Neural cell (in vitro differentiated cells): ENCODE data around the gene TIAM1. TPM values are rescaled to one million over a fixed set of nuclear protein-coding genes. Genes with fewer than 3 reads are reported as not detected.

Experiments
- H2AFZ ChIP-seq: fragments of 200-600, 300-800 bp; sonication (generic), shearing (Covaris generic); 2 replicates; pipeline ENCODE4 v1.6.0; 2014; ENCODE audit warnings: low read depth, mild to moderate bottlenecking, antibody characterized with exemption, low read length, moderate library complexity
- H3F3A ChIP-seq: fragments of 200-600 bp; shearing (Covaris generic); 2 replicates; pipeline ENCODE4 v1.6.1; 2016; ENCODE audit warnings: mild to moderate bottlenecking, moderate library complexity, mixed read lengths, antibody characterized with exemption, low read length; ENCODE audit not compliant: insufficient read depth, poor library complexity, severe bottlenecking
- H3K27ac ChIP-seq: fragments of 200-600, 300-800 bp; sonication (generic), shearing (Covaris generic); 2 replicates; pipeline ENCODE4 v1.5.1; 2014; ENCODE audit warnings: mild to moderate bottlenecking, low read length, moderate library complexity
- H3K27me3 ChIP-seq: fragments of 300-800, 200-600 bp; sonication (generic), shearing (Covaris generic); 2 replicates; pipeline ENCODE4 v1.6.0; 2014; ENCODE audit warnings: mild to moderate bottlenecking, low read depth, low read length, moderate library complexity; ENCODE audit not compliant: insufficient read depth
- H3K36me3 ChIP-seq: fragments of 300-800, 200-600 bp; sonication (generic), shearing (Covaris generic); 2 replicates; pipeline ENCODE4 v1.5.1; 2014; ENCODE audit warnings: mild to moderate bottlenecking, antibody characterized with exemption, low read length, moderate library complexity; ENCODE audit not compliant: insufficient read depth
- H3K4me2 ChIP-seq: fragments of 300-800, 200-600 bp; sonication (generic), shearing (Covaris generic); 2 replicates; pipeline ENCODE4 v1.6.0; 2014; ENCODE audit warnings: mild to moderate bottlenecking, low read length
- H3K4me3 ChIP-seq: fragments of 300-800, 200-600 bp; sonication (generic), shearing (Covaris generic); 2 replicates; pipeline ENCODE4 v1.5.1; 2014; ENCODE audit warnings: mild to moderate bottlenecking, low read length, moderate library complexity
- H3K79me2 ChIP-seq: fragments of 200-600 bp; shearing (Covaris generic); replicated peaks from 2 replicates; pipeline ENCODE4 v1.6.0; 2014; ENCODE audit warnings: mild to moderate bottlenecking, low read length, moderate library complexity; ENCODE audit not compliant: insufficient read depth
- H3K9ac ChIP-seq: fragments of 300-800, 200-600 bp; sonication (generic), shearing (Covaris generic); 2 replicates; pipeline ENCODE4 v1.6.1; 2016; ENCODE audit warnings: mild to moderate bottlenecking, low read length, mixed read lengths
- H3K9me2 ChIP-seq: fragments of 200-600 bp; shearing (Covaris generic); 2 replicates; pipeline ENCODE4 v1.6.1; 2016; ENCODE audit warnings: mild to moderate bottlenecking, low read length, mixed read lengths; ENCODE audit not compliant: insufficient read depth
- H3K9me3 ChIP-seq: fragments of 200-600, 300-800 bp; sonication (generic), shearing (Covaris generic); 2 replicates; pipeline ENCODE4 v1.6.1; 2016; ENCODE audit warnings: mild to moderate bottlenecking, mixed run types, low read length, moderate library complexity, mixed read lengths
- H4K20me1 ChIP-seq: fragments of 200-600 bp; shearing (Covaris generic); 2 replicates; pipeline ENCODE4 v1.6.1; 2016; ENCODE audit warnings: mild to moderate bottlenecking, mixed run types; ENCODE audit not compliant: insufficient read depth
- EP300 ChIP-seq: fragments of 450-650 bp; conservative IDR thresholded peaks from 2 replicates; pipeline ENCODE4 v1.6.1; 2014; ENCODE audit warnings: antibody characterized with exemption, mild to moderate bottlenecking, moderate library complexity; ENCODE audit not compliant: poor library complexity, severe bottlenecking
- EZH2 ChIP-seq: fragments of 200-600, 300-800 bp; shearing (Covaris generic), sonication (generic); IDR thresholded peaks from 2 replicates; pipeline ENCODE4 v1.6.1; 2014; ENCODE audit warnings: antibody characterized with exemption, low read length, borderline replicate concordance, mild to moderate bottlenecking; ENCODE audit not compliant: insufficient read depth, poor library complexity, severe bottlenecking
- MXI1 ChIP-seq: fragments of 450-650 bp; conservative IDR thresholded peaks from 2 replicates; pipeline ENCODE4 v1.6.1; 2014; ENCODE audit warnings: antibody characterized with exemption, mild to moderate bottlenecking; ENCODE audit not compliant: poor library complexity, severe bottlenecking
- POLR2AphosphoS5 ChIP-seq: IDR thresholded peaks from 2 replicates; pipeline ENCODE4 v1.6.1; 2012
- RAD21 ChIP-seq: fragments of 450-650 bp; conservative IDR thresholded peaks from 2 replicates; pipeline ENCODE4 v1.6.1; 2014; ENCODE audit warnings: antibody characterized with exemption, mild to moderate bottlenecking, moderate library complexity
- REST ChIP-seq: IDR thresholded peaks from 2 replicates; pipeline ENCODE4 v1.6.1; 2012; ENCODE audit warnings: borderline replicate concordance
- SMC3 ChIP-seq: fragments of 450-650 bp; conservative IDR thresholded peaks from 2 replicates; pipeline ENCODE4 v1.6.1; 2014; ENCODE audit warnings: antibody characterized with exemption, mild to moderate bottlenecking, moderate library complexity; ENCODE audit not compliant: poor library complexity
- TAF1 ChIP-seq: IDR thresholded peaks from 2 replicates; pipeline ENCODE4 v1.6.1; 2012; ENCODE audit warnings: low read depth
- polyA plus RNA-seq: library from polyadenylated mRNA; depleted of rRNA; stranded (reverse); fragments of >200 nt; gene quantifications from 2 replicates; pipeline ENCODE4 v1.2.3, GENCODE V29; 2014
- TF ChIP-seq, protein P1 (sequence below): fragments of 450-650 bp; IDR thresholded peaks from 2 replicates; pipeline ENCODE4 v1.5.1; 2014; ENCODE audit warnings: antibody characterized with exemption, mild to moderate bottlenecking, moderate library complexity; ENCODE audit not compliant: poor library complexity, severe bottlenecking

TIAM1 gene
- polyA plus RNA-seq, 1 donor from 2014 or later, result 13.2 TPM

- Histone ChIP-seq H3K4me3 (no peak overlapping the region), H3K79me2 (no peaks in the 10 kb centered on the region), H3K27me3 (no peaks in the 10 kb centered on the region), H3K9me2 (no peaks in the 10 kb centered on the region), H3K4me2 (no peak overlapping the region), H3K36me3 (no peaks in the 10 kb centered on the region), H3F3A (no peaks in the 10 kb centered on the region), H3K9me3 (no peaks in the 10 kb centered on the region), H4K20me1 (no peaks in the 10 kb centered on the region), H3K9ac (no peak overlapping the region), H3K27ac (no peak overlapping the region), H2AFZ (no peak overlapping the region)
- TF ChIP-seq REST, result no peak
- TF ChIP-seq TAF1, result no peak
- TF ChIP-seq EZH2, result no peak
- TF ChIP-seq SMC3, result no peak
- no peak for TF ChIP-seq RAD21
- TF ChIP-seq MXI1, result no peak
- no peak for TF ChIP-seq EP300
- TF ChIP-seq POLR2AphosphoS5, result no peak
- TF ChIP-seq, protein P1, sequence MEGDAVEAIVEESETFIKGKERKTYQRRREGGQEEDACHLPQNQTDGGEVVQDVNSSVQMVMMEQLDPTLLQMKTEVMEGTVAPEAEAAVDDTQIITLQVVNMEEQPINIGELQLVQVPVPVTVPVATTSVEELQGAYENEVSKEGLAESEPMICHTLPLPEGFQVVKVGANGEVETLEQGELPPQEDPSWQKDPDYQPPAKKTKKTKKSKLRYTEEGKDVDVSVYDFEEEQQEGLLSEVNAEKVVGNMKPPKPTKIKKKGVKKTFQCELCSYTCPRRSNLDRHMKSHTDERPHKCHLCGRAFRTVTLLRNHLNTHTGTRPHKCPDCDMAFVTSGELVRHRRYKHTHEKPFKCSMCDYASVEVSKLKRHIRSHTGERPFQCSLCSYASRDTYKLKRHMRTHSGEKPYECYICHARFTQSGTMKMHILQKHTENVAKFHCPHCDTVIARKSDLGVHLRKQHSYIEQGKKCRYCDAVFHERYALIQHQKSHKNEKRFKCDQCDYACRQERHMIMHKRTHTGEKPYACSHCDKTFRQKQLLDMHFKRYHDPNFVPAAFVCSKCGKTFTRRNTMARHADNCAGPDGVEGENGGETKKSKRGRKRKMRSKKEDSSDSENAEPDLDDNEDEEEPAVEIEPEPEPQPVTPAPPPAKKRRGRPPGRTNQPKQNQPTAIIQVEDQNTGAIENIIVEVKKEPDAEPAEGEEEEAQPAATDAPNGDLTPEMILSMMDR, result no peak
Measured at GRCh38 chr21:31184876-31185275, 159.2 kb downstream of the TIAM1 start.

DNA sequence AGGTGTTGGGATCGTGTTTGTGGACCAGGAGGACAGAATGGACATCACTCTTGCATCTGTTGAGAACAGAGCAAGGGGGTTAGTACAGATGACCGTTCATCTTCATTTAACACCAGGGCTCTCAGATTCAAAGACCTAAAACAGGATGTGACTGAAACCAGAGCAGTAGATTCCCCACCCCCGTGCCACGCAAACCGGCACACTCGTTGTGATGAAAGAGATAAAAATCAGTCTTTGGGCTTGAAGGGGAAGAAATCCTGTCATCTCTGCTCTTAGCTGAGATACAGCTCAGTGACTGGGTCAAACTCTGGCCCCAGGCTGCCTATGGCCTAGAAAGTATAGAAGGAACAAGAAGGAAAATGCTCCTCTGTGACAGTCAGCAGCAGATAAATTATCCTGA lies 159.6 kb downstream of the TIAM1 start:
- no peaks in the 10 kb centered on the region for H3F3A ChIP-seq
- H2AFZ ChIP-seq, result no peak overlapping the region
- H3K4me3 ChIP-seq, result no peak overlapping the region
- no peaks in the 10 kb centered on the region for H3K36me3 ChIP-seq
- no peak overlapping the region for H3K9ac ChIP-seq
- H3K27ac ChIP-seq, result no peak overlapping the region
- H3K9me3 ChIP-seq, result no peaks in the 10 kb centered on the region
- H3K4me2 ChIP-seq, result no peak overlapping the region
- no peaks in the 10 kb centered on the region for H4K20me1 ChIP-seq
- no peaks in the 10 kb centered on the region for H3K79me2 ChIP-seq
- TF ChIP-seq, protein P1, result no peak
- TF ChIP-seq MXI1, result no peak
- H3K9me2 ChIP-seq, result no peaks in the 10 kb centered on the region
- no peaks in the 10 kb centered on the region for H3K27me3 ChIP-seq
